ENCODE results near the gene DNAI4.
"Not testable (repeated sequence)": the region's sequence is repeated elsewhere in the genome, so short reads cannot be mapped to it uniquely, and the experiment has no call there.

Gene DNAI4

DNA sequence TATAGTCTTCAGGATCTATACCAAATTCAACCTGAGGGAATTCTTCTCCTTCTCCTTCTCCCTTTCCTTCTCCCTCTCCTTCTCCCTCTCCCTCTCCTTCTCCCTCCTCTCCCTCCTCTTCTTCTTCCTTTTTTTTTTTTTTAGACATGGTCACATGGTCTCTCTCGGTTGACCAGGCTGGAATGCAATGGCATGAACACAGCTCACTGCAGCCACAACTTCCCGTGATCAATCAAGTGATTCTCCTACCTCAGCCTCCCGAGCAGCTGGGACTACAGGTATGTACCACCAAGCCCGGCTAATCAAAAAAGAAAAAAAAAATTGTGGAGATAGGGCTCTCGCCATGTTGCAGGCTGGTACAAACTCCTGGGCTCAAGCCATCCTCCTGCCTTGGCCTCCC, 51.5 kb downstream of the DNAI4 start:
- H3K4me3 ChIP-seq (ENCODE audit: low read depth, low read length): no peak overlapping the region
- TF ChIP-seq, protein P1, sequence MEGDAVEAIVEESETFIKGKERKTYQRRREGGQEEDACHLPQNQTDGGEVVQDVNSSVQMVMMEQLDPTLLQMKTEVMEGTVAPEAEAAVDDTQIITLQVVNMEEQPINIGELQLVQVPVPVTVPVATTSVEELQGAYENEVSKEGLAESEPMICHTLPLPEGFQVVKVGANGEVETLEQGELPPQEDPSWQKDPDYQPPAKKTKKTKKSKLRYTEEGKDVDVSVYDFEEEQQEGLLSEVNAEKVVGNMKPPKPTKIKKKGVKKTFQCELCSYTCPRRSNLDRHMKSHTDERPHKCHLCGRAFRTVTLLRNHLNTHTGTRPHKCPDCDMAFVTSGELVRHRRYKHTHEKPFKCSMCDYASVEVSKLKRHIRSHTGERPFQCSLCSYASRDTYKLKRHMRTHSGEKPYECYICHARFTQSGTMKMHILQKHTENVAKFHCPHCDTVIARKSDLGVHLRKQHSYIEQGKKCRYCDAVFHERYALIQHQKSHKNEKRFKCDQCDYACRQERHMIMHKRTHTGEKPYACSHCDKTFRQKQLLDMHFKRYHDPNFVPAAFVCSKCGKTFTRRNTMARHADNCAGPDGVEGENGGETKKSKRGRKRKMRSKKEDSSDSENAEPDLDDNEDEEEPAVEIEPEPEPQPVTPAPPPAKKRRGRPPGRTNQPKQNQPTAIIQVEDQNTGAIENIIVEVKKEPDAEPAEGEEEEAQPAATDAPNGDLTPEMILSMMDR (IDR thresholded peaks at IDR 0.05; ENCODE audit: control insufficient read depth, extremely low read depth, insufficient read depth): no peak
- DNase-seq (ENCODE audit: low read depth): no peak

DNA sequence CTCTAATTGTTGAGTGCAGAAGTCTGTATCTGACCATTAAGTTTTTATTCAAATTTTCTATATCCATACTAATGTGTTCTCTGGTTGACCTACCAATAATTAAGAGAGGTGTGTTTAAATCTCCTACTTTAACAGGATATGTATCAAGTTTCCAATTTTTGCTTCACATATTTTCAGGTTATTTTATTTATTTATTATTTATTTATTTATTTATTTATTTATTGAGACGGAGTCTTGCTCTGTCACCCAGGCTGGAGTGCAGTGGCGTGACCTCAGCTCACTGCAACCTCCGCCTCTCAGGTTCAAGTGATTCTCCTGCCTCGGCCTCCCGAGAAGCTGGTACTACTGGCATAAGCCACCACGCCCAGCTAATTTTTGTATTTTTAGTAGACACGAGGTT, 52.6 kb downstream of the DNAI4 start:
- H3K4me3 ChIP-seq (ENCODE audit: low read depth, low read length); DNase-seq (ENCODE audit: low read depth): not testable (repeated sequence)

DNA sequence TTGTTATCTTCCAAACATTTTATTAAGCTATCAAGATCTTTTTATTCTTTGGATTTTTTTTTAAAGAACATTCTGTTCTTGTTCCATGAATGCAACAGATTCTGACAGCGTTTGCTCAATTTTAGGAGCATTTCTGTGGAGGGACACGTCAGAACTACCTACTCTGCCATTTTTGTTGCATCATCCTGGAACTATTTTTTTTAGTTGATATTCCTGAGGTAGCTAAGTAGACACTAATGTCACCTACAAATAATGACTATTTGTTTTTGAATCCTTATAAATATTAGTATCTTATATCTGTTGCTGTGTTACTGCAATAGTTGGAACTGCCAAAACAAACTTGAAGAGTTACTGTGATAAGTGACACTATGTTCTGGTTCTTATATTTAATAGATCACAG, 57.2 kb downstream of the DNAI4 start:
- no peak overlapping the region for H3K4me3 ChIP-seq (ENCODE audit: low read depth, low read length)
- peak; percentile 51 for DNase-seq (ENCODE audit: low read depth)
- TF ChIP-seq, protein P1 (IDR thresholded peaks at IDR 0.05; ENCODE audit: control insufficient read depth, extremely low read depth, insufficient read depth): no peak

DNA sequence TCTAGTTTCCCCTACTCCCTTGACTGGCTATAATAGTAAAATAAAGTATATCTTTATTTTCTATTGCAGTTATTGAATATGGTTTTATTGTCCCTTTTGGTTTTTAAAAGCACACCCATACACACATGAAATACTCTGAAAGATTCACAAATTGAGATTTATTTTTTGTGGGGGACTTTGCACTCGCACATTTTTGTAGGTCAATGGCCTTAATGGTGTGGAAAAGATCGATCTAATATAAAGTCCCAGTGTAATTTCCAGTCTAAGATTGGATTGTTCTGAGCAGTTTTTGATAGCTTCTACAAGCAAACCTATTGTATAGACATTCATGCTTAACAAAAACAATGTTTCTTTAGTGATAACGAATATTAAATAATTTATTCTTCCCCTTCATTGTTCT, 64.1 kb downstream of the DNAI4 start:
- TF ChIP-seq, protein P1 (IDR thresholded peaks at IDR 0.05; ENCODE audit: control insufficient read depth, extremely low read depth, insufficient read depth): no peak
- DNase-seq (ENCODE audit: low read depth): no peak
- no peak overlapping the region for H3K4me3 ChIP-seq (ENCODE audit: low read depth, low read length)

DNA sequence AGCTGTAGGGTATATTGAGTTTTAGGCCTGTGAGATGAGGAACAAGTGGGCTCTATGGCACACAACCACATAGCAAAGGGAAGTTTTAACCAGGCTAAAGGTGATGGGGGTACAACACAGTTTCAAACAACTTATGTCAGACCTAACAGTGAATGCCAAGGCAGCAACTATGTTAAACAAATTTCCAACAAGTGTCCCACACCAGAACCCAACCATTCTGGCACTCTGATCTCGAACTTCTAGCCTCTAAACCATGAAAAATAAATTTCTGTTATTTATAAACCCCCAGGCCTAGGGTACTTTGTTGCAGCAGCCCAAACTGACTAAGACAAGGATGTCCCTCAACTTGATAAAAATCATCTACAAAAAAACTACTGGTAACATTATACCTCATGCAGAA, 71.3 kb downstream of the DNAI4 start:
- H3K4me3 ChIP-seq (ENCODE audit: low read depth, low read length): no peak overlapping the region
- TF ChIP-seq, protein P1 (IDR thresholded peaks at IDR 0.05; ENCODE audit: control insufficient read depth, extremely low read depth, insufficient read depth): no peak
- DNase-seq (ENCODE audit: low read depth): no peak

DNA sequence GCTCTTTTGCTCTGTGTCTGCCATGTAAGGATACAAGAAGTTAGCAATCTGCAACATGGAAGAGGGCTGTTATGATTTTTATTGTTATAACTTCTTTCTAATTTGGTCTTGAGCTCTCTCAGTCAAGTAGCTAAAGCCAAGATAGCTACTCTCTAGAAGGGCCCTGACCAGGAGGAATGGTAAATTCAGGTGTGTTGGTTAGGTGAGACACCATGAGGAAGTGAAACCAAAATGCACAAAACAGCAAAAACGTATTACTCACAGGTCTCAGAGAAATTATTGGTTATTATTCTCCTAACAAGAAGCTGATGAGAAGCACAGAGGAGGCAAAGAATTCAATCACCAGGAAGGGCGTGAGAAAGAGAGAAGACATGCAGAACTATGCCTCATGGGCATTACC, 71.8 kb downstream of the DNAI4 start:
- H3K4me3 ChIP-seq (ENCODE audit: low read depth, low read length): no peak overlapping the region
- TF ChIP-seq, protein P1 (IDR thresholded peaks at IDR 0.05; ENCODE audit: control insufficient read depth, extremely low read depth, insufficient read depth): no peak
- no peak for DNase-seq (ENCODE audit: low read depth)

DNA sequence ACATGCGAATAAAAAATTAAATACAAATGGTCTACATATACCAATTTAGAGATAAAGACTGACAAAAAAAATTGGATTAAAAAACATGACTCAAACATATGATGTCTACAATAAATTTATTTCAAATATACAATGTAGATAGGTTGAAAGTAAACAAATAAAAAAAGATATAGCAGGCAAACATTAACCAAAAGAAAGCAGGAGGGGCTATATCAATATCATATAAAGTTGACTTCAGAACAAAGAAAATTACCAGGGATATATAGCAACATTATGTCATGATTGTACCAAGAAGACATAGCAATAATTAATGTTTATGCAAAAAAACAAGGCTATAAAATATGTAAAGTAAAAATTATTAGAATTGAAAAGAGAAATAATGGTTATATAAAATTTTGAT, 73.7 kb downstream of the DNAI4 start:
- no peak for DNase-seq (ENCODE audit: low read depth)
- H3K4me3 ChIP-seq (ENCODE audit: low read depth, low read length): no peak overlapping the region
- TF ChIP-seq, protein P1 (IDR thresholded peaks at IDR 0.05; ENCODE audit: control insufficient read depth, extremely low read depth, insufficient read depth): no peak

DNA sequence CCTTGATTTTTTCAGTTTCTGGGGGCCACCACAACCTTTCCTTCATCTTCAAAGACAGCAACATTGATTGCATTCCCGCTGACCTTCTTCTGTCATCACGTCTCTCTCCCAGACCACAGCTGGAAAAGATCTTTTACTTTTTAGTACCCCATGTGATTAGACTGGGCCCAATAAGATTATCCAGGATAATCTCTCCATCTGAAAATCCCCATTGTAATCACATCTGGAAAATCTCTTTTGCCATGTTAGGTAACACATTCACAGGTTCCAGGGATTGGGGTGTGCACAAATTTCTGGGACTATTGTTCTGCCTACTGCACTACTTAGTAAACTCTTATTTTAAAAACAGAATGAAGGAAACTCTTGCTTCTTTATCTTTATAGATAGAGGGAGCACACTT, 76.5 kb downstream of the DNAI4 start:
- TF ChIP-seq, protein P1 (IDR thresholded peaks at IDR 0.05; ENCODE audit: control insufficient read depth, extremely low read depth, insufficient read depth): no peak
- H3K4me3 ChIP-seq (ENCODE audit: low read depth, low read length): no peak overlapping the region
- no peak for DNase-seq (ENCODE audit: low read depth)
